ENCODE measurements around the gene PAQR5. TPM values are rescaled to one million over a fixed set of nuclear protein-coding genes. Genes with fewer than 3 reads are reported as not detected.
"Not testable (repeated sequence)": the region's sequence is repeated elsewhere in the genome, so short reads cannot be mapped to it uniquely, and the experiment has no call there.

PAQR5 gene
- total RNA-seq, 1 donor from 2014 or later, result 1.5 TPM

GRCh38 chr15:69338535-69339213 is 40.0 kb downstream of the PAQR5 start:
- Mint-ChIP-seq H3K27me3 (ENCODE audit: unreplicated experiment) (no peaks in the 10 kb centered on the region), H3K36me3 (ENCODE audit: unreplicated experiment) (no peaks in the 10 kb centered on the region), H3K4me3 (ENCODE audit: unreplicated experiment) (no peak overlapping the region), H3K4me1 (ENCODE audit: unreplicated experiment) (peaks cover 12% of the 10 kb centered on the region), H3K9me3 (ENCODE audit: unreplicated experiment) (no peaks in the 10 kb centered on the region), H3K27ac (ENCODE audit: unreplicated experiment) (no peak overlapping the region)
- DNase-seq (ENCODE audit: extremely low spot score, unreplicated experiment), result no peak
- TF ChIP-seq, protein P1, sequence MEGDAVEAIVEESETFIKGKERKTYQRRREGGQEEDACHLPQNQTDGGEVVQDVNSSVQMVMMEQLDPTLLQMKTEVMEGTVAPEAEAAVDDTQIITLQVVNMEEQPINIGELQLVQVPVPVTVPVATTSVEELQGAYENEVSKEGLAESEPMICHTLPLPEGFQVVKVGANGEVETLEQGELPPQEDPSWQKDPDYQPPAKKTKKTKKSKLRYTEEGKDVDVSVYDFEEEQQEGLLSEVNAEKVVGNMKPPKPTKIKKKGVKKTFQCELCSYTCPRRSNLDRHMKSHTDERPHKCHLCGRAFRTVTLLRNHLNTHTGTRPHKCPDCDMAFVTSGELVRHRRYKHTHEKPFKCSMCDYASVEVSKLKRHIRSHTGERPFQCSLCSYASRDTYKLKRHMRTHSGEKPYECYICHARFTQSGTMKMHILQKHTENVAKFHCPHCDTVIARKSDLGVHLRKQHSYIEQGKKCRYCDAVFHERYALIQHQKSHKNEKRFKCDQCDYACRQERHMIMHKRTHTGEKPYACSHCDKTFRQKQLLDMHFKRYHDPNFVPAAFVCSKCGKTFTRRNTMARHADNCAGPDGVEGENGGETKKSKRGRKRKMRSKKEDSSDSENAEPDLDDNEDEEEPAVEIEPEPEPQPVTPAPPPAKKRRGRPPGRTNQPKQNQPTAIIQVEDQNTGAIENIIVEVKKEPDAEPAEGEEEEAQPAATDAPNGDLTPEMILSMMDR (IDR thresholded peaks at IDR 0.05), result no peak

GRCh38 chr15:69339214-69339543 is 40.5 kb downstream of the PAQR5 start:
- H3K36me3 Mint-ChIP-seq (ENCODE audit: unreplicated experiment); H3K27ac Mint-ChIP-seq (ENCODE audit: unreplicated experiment); H3K27me3 Mint-ChIP-seq (ENCODE audit: unreplicated experiment); DNase-seq (ENCODE audit: extremely low spot score, unreplicated experiment); H3K9me3 Mint-ChIP-seq (ENCODE audit: unreplicated experiment); H3K4me3 Mint-ChIP-seq (ENCODE audit: unreplicated experiment): not testable (repeated sequence)
- H3K4me1 Mint-ChIP-seq (ENCODE audit: unreplicated experiment), result peaks cover 12% of the 10 kb centered on the region

- no peak overlapping the region for H3K27ac Mint-ChIP-seq (ENCODE audit: unreplicated experiment)
- TF ChIP-seq, protein P1 (IDR thresholded peaks at IDR 0.05), result no peak
- H3K9me3 Mint-ChIP-seq (ENCODE audit: unreplicated experiment), result no peaks in the 10 kb centered on the region
- H3K4me3 Mint-ChIP-seq (ENCODE audit: unreplicated experiment), result no peak overlapping the region
- no peaks in the 10 kb centered on the region for H3K27me3 Mint-ChIP-seq (ENCODE audit: unreplicated experiment)
- H3K4me1 Mint-ChIP-seq (ENCODE audit: unreplicated experiment), result peaks cover 14% of the 10 kb centered on the region
- DNase-seq (ENCODE audit: extremely low spot score, unreplicated experiment), result no peak
- no peaks in the 10 kb centered on the region for H3K36me3 Mint-ChIP-seq (ENCODE audit: unreplicated experiment)
Measured at GRCh38 chr15:69340243-69340900, 41.7 kb downstream of the PAQR5 start.

DNA sequence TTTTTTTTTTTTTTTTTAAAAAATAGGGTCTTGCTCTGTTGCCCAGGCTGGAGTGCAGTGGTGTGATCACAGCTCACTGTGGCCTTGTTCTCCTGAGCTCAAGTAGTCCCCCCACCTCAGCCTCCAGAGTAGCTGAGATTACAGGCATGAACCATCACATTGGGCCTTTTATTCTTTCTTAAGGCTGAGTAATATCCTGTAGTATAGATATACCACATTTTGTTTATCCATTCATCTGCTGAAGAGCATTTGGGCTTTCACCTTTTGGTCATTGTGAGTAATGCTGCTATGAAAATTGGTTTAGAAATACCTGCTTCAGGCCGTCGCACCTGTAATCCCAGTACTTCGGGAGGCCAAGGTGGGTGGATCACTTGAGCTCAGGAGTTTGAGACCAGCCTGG is 42.6 kb downstream of the PAQR5 start:
- Mint-ChIP-seq H3K4me1 (ENCODE audit: unreplicated experiment) (peaks cover 21% of the 10 kb centered on the region), H3K27ac (ENCODE audit: unreplicated experiment) (no peak overlapping the region), H3K9me3 (ENCODE audit: unreplicated experiment) (no peaks in the 10 kb centered on the region), H3K4me3 (ENCODE audit: unreplicated experiment) (no peak overlapping the region), H3K36me3 (ENCODE audit: unreplicated experiment) (no peaks in the 10 kb centered on the region), H3K27me3 (ENCODE audit: unreplicated experiment) (no peaks in the 10 kb centered on the region)
- DNase-seq (ENCODE audit: extremely low spot score, unreplicated experiment), result no peak
- TF ChIP-seq, protein P1 (IDR thresholded peaks at IDR 0.05), result no peak

DNA sequence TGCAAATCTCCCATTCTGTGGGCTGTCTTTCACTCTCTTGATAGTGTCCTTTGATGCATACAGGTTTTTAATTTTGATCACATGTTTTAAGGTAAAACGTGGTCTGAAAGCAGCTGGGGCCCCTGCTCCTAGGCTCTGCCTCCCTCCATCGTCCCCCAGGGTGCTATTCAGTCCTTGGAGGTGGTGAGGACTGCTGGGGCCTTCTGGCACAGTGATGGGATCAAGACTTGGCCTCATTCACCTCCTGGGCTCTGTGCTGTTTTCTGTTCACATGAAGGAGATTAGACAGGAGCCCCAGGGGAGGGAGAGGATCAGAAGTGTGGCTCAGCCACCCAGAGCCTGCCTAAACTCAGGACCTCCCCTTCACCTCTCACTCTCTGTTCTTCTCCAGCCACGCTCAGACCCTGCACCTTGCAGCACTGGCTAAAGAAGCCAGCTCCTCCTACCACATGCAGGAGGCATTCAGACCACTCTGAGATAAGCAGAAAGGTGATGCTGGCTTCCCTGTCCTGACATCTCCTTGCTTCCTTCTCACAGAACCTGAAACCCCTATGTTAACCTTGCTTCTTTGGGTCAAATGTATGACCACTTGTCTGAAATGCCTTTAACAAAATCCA is 43.9 kb downstream of the PAQR5 start:
- Mint-ChIP-seq H3K27ac (ENCODE audit: unreplicated experiment) (no peak overlapping the region), H3K4me3 (ENCODE audit: unreplicated experiment) (no peak overlapping the region), H3K9me3 (ENCODE audit: unreplicated experiment) (no peaks in the 10 kb centered on the region), H3K27me3 (ENCODE audit: unreplicated experiment) (no peaks in the 10 kb centered on the region), H3K4me1 (ENCODE audit: unreplicated experiment) (peaks cover 15% of the 10 kb centered on the region), H3K36me3 (ENCODE audit: unreplicated experiment) (no peaks in the 10 kb centered on the region)
- no peak for DNase-seq (ENCODE audit: extremely low spot score, unreplicated experiment)
- TF ChIP-seq, protein P1 (IDR thresholded peaks at IDR 0.05), result no peak
